GM12878 (cell line): ENCODE results near the gene USP12. TPM values are rescaled to one million over a fixed set of nuclear protein-coding genes. Genes with fewer than 3 reads are reported as not detected.

Experiments used
- ATAC-seq: fragments of 200-7000 bp; cut with Tn5 transposase; 3 replicates; pipeline ENCODE4 v1.9.1; 2020; ENCODE audit warnings: mild to moderate bottlenecking, moderate library complexity
- BruUV-seq: library from RNA; stranded (reverse); fragments of 400-500 nt; replicated peaks from 2 replicates; lab custom pipeline; 2021; lab: Mats Ljungman, UMichigan
- CTCF ChIA-PET: fragments of 300-600 bp; sonication (Branson Sonifier 250); formaldehyde crosslinking; extraction: SDS; loops from one replicate; lab custom pipeline; 2021; ENCODE audit warnings: inconsistent platforms; lab: Yijun Ruan, JAX
- POLR2A ChIA-PET: fragments of 350-600 bp; formaldehyde crosslinking; extraction: SDS; loops from one replicate; lab custom pipeline; 2021; ENCODE audit warnings: inconsistent platforms; lab: Charles Lee
- RAD21 ChIA-PET: fragments of 300-600 bp; sonication (Branson Sonifier 250); formaldehyde crosslinking; loops from one replicate; lab custom pipeline; 2023; ENCODE audit warnings: antibody characterized with exemption; ENCODE audit not compliant: unreplicated experiment; lab: Charles Lee
- SMC1A ChIA-PET: fragments of 300-600 bp; sonication (Branson Sonifier 250); formaldehyde crosslinking; loops from one replicate; lab custom pipeline; 2023; ENCODE audit not compliant: unreplicated experiment, uncharacterized antibody; lab: Charles Lee
- DNase-seq: peaks from one replicate; pipeline ENCODE4 v3.0.0-alpha.2; 2011; ENCODE audit warnings: low read depth, low spot score
- FAIRE-seq: peaks from 3 replicates; lab custom pipeline; 2011; peaks lifted over from hg19 to GRCh38; lab: Jason Lieb, UNC
- H2AFZ ChIP-seq: 2 replicates; pipeline ENCODE4 v1.6.0; 2011; ENCODE audit warnings: low read depth, low read length, control low read depth; ENCODE audit not compliant: control insufficient read depth
- H3K27ac ChIP-seq: 2 replicates; pipeline ENCODE4 v1.5.1; 2011; ENCODE audit warnings: control low read depth; ENCODE audit not compliant: control insufficient read depth, insufficient read depth
- H3K27me3 ChIP-seq, 2 experiments: replicated peaks in 1 of 2; 2 replicates each; pipeline versions ENCODE4 v1.6.0 to v1.6.1; 2011; ENCODE audit warnings: low read length in 1 of 2; ENCODE audit not compliant: control insufficient read depth in 2 of 2, insufficient read depth in 2 of 2
- H3K36me3 ChIP-seq, 2 experiments: 2 replicates each; pipeline ENCODE4 v1.5.1; 2011; ENCODE audit warnings: low read length in 1 of 2; ENCODE audit not compliant: control insufficient read depth in 2 of 2, insufficient read depth in 2 of 2
- H3K4me1 ChIP-seq: 2 replicates; pipeline ENCODE4 v1.6.1; 2011; ENCODE audit warnings: mild to moderate bottlenecking, low read length, moderate library complexity, mixed read lengths; ENCODE audit not compliant: control insufficient read depth, insufficient read depth
- H3K4me2 ChIP-seq: 2 replicates; pipeline ENCODE4 v1.6.0; 2011; ENCODE audit warnings: control low read depth; ENCODE audit not compliant: control insufficient read depth, insufficient read depth
- H3K4me3 ChIP-seq: fragments of 200-600 bp; sonication (generic); 2 replicates; pipeline ENCODE4 v1.5.1; 2016
- H3K79me2 ChIP-seq: 2 replicates; pipeline ENCODE4 v1.6.0; 2011; ENCODE audit warnings: low read length; ENCODE audit not compliant: control insufficient read depth, insufficient read depth
- H3K9ac ChIP-seq: 2 replicates; pipeline ENCODE4 v1.8.0; 2011; ENCODE audit warnings: low read length, control low read depth, mixed read lengths; ENCODE audit not compliant: control insufficient read depth, insufficient read depth
- H3K9me3 ChIP-seq: replicated peaks from 3 replicates; pipeline ENCODE4 v1.5.1; 2011; ENCODE audit warnings: mild to moderate bottlenecking, low read length; ENCODE audit not compliant: control insufficient read depth, insufficient read depth
- H4K20me1 ChIP-seq: 2 replicates; pipeline ENCODE4 v1.6.0; 2011; ENCODE audit not compliant: control insufficient read depth, insufficient read depth
- FOXM1 ChIP-seq: IDR thresholded peaks from 2 replicates; pipeline ENCODE4 v1.6.1; 2012; ENCODE audit warnings: low read depth, mild to moderate bottlenecking, inconsistent platforms, low read length, moderate library complexity
- NRF1 ChIP-seq: conservative IDR thresholded peaks from 2 replicates; pipeline ENCODE4 v1.6.1; 2011; ENCODE audit warnings: mild to moderate bottlenecking, low read depth, low read length, improper control_type of control experiment
- RAD21 ChIP-seq: IDR thresholded peaks from 2 replicates; pipeline ENCODE4 v1.6.1; 2011; ENCODE audit warnings: mild to moderate bottlenecking, low read depth, low read length, moderate library complexity; ENCODE audit not compliant: insufficient read depth
- RELA ChIP-seq: fragments of 450-650 bp; IDR thresholded peaks from 2 replicates; pipeline ENCODE4 v1.8.0; 2014; ENCODE audit warnings: borderline replicate concordance; ENCODE audit not compliant: partially characterized antibody
- SMAD1 ChIP-seq: fragments of 450-650 bp; IDR thresholded peaks from 2 replicates; pipeline ENCODE4 v1.6.1; 2018; ENCODE audit warnings: mild to moderate bottlenecking, low read depth; ENCODE audit not compliant: partially characterized antibody
- SMC3 ChIP-seq: IDR thresholded peaks from 2 replicates; pipeline ENCODE4 v1.6.1; 2011; ENCODE audit warnings: low read length, improper control_type of control experiment, borderline replicate concordance
- SP1 ChIP-seq: IDR thresholded peaks from one replicate; pipeline ENCODE4 v1.6.1; 2011; ENCODE audit warnings: low read depth, low read length
- TCF3 ChIP-seq: IDR thresholded peaks from 2 replicates; pipeline ENCODE4 v1.6.1; 2012; ENCODE audit warnings: low read depth, mild to moderate bottlenecking, low read length, borderline replicate concordance; ENCODE audit not compliant: insufficient read depth
- YY1 ChIP-seq: IDR thresholded peaks from 2 replicates; pipeline ENCODE4 v1.6.1; 2011; ENCODE audit warnings: low read depth, mild to moderate bottlenecking, low read length
- ZNF207 ChIP-seq: fragments of 450-650 bp; IDR thresholded peaks from 2 replicates; pipeline ENCODE4 v1.6.1; 2014; ENCODE audit warnings: antibody characterized with exemption, mild to moderate bottlenecking, borderline replicate concordance
- ZNF24 ChIP-seq: fragments of 450-650 bp; IDR thresholded peaks from 2 replicates; pipeline ENCODE4 v1.6.1; 2017; ENCODE audit warnings: antibody characterized with exemption, mild to moderate bottlenecking
- WGBS: methylation state at CpG from one replicate; pipeline ENCODE4 v1.1.6; 2016; ENCODE audit warnings: low lambda C conversion rate; ENCODE audit not compliant: insufficient replicate concordance, insufficient coverage; ENCODE audit errors: missing lambda C conversion rate; 5-methylcytosine and 5-hydroxymethylcytosine counted together
- in situ Hi-C: fragments of 300-500 bp; cut with MboI; formaldehyde crosslinking; loops from 9 replicates; pipeline ENCODE4 v1.14.3; 2018; ENCODE audit warnings: mixed read lengths
- intact Hi-C: fragments of 100-400 bp; cut with micrococcal nuclease; formaldehyde crosslinking; loops from one replicate; pipeline ENCODE4 v1.14.2; 2022; ENCODE audit not compliant: unreplicated experiment
- polyA plus RNA-seq, 11 experiments: library from polyadenylated mRNA; depleted of rRNA in 4 of 11; unstranded in 6 of 11; stranded (reverse) in 5 of 11; fragments of >200 nt; fragmentation: Nextera tagmentation in 4 of 11; fragmentation: Illumina TruSeq in 1 of 11; extraction: Ambion mirVana in 4 of 11; extraction: Trizol in 1 of 11; gene quantifications; 1 replicate in 1 of 11; 2 replicates in 10 of 11; pipeline versions ENCODE4 v1.2.1 to v1.2.3, GENCODE V29; 2011 to 2016; ENCODE audit warnings: inconsistent platforms in 2 of 11, missing spikeins in 2 of 11, low read depth in 1 of 11
- total RNA-seq, 4 experiments: library from RNA; depleted of rRNA in 3 of 4; stranded (reverse); fragments of >200 nt in 3 of 4; fragmentation: Illumina TruSeq in 1 of 4; extraction: Trizol in 1 of 4; gene quantifications; 2 replicates each; pipeline versions ENCODE4 v1.2.1 to v1.2.3, GENCODE V29; 2013 to 2021
- TF ChIP-seq, protein P1 (sequence below): fragments of 450-650 bp; IDR thresholded peaks from 2 replicates; pipeline ENCODE4 v1.6.1; 2014; ENCODE audit warnings: mild to moderate bottlenecking
- TF ChIP-seq, protein P2 (sequence below): fragments of 450-650 bp; IDR thresholded peaks from 2 replicates; pipeline ENCODE4 v1.6.1; 2017; ENCODE audit warnings: low read depth, mild to moderate bottlenecking, moderate library complexity

Gene USP12
- total and polyA plus RNA-seq, 10 of the 15 experiments (the other 5 are each of a cell fraction or from before 2014, with no cell fraction given), result 3.5 to 32.2 (median 24.6) TPM

DNA sequence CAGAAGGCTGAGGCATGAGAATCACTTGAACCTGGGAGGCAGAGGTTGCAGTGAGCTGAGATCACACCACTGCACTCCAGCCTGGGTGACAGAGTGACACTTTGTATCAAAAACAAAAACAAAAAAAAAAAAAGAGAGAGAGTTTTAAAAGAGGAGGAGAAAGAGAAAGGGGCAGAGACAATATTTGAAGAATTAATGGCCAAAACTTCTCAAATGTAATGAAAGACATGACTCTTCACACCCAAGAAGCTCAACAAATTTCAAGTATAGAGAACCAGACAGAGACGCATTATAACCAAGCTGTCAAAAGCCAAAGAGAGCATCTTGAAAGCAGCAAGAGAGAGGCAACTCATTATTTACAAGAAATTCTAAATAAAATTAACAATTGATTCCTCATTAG lies 36.9 kb upstream of the USP12 start:
- Histone ChIP-seq H3K27me3 (no peaks in the 10 kb centered on the region), H3K79me2 (no peaks in the 10 kb centered on the region), H3K4me1 (no peaks in the 10 kb centered on the region), H2AFZ (no peak overlapping the region), H3K36me3 (no peaks in the 10 kb centered on the region), H3K9me3 (no peaks in the 10 kb centered on the region; the same call in 2 of the 3 replicates), H3K27ac (no peak overlapping the region), H4K20me1 (no peaks in the 10 kb centered on the region), H3K4me2 (no peak overlapping the region), H3K4me3 (no peak overlapping the region), H3K9ac (no peak overlapping the region)
- SMC1A ChIA-PET, result interaction anchor here (0.6 kb wide), 1 partner anchor 10 kb away, joined by 3 read pairs; no protein-coding TSS in a partner anchor
- in situ Hi-C loops (no loop called here), intact Hi-C loops (no loop called here)
- no peak for FAIRE-seq
- ATAC-seq, result no peak
- RAD21 ChIA-PET, result interaction anchor here (0.6 to 0.7 kb wide), 2 partner anchors 76 to 168 kb away, joined by 3 read pairs; no protein-coding TSS in a partner anchor
- no TSS peak for BruUV-seq
- CTCF ChIA-PET, result interaction anchor here (0.9 to 3.2 kb wide), 2 partner anchors 127 to 223 kb away, joined by 3 to 15 read pairs; no protein-coding TSS in a partner anchor
- WGBS, result 100% methylated on average over 1 of the region's 1 CpG
- TF ChIP-seq ZNF24, result no peak
- TF ChIP-seq SMAD1, result no peak
- no peak for TF ChIP-seq FOXM1
- TF ChIP-seq RELA, result no peak
- no peak for TF ChIP-seq ZNF207
- DNase-seq, result no peak
- POLR2A ChIA-PET, result no interaction called here

DNA sequence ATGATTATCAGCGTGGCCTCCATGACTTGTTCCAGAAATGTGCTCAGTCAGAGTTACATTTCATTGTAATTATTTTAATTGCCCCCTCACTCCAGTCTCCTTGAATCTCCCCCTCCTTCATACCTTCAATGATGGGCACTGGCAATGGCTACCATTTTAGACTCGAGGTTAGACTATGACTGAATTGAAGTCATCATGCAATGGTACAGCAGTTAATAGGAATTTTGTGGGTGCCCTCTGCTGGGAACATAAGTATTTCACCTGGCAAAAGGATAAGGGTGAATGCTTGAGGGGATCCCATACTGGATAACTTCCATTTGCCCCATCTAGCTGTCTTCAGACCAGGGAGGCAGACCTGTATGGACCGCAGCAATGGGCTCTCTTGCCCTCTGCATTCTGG lies 32.2 kb upstream of the USP12 start:
- FAIRE-seq (no peak), ATAC-seq (no peak; the same call in 2 of the 3 replicates), DNase-seq (no peak)
- H3K27me3 ChIP-seq, result no peaks in the 10 kb centered on the region
- no peaks in the 10 kb centered on the region for H4K20me1 ChIP-seq
- H3K36me3 ChIP-seq, result no peaks in the 10 kb centered on the region
- ChIA-PET SMC1A (interaction anchor here (1.9 kb wide), 1 partner anchor 218 kb away, joined by 17 read pairs; no protein-coding TSS in a partner anchor), CTCF (interaction anchor here (1.0 to 1.5 kb wide), 4 partner anchors 219 to 257 kb away, joined by 4 to 6 read pairs (median 4); no protein-coding TSS in a partner anchor), POLR2A (no interaction called here), RAD21 (interaction anchor here (1.5 to 1.8 kb wide), 2 partner anchors 33 to 158 kb away, joined by 3 read pairs; no protein-coding TSS in a partner anchor)
- H3K79me2 ChIP-seq, result no peaks in the 10 kb centered on the region
- no peak overlapping the region for H3K27ac ChIP-seq
- intact Hi-C loops, result no loop called here
- in situ Hi-C loops, result no loop called here
- no peak overlapping the region for H3K9ac ChIP-seq
- no TSS peak for BruUV-seq
- 47% methylated on average over 3 of the region's 3 CpGs for WGBS
- H3K9me3 ChIP-seq, result no peaks in the 10 kb centered on the region
- no peaks in the 10 kb centered on the region for H3K4me1 ChIP-seq
- H2AFZ ChIP-seq, result no peak overlapping the region
- H3K4me2 ChIP-seq, result no peak overlapping the region
- H3K4me3 ChIP-seq, result no peak overlapping the region
- TF ChIP-seq RAD21, result peak; percentile 35
- TF ChIP-seq NRF1, result no peak
- TF ChIP-seq ZNF24, result no peak
- TF ChIP-seq, protein P1, sequence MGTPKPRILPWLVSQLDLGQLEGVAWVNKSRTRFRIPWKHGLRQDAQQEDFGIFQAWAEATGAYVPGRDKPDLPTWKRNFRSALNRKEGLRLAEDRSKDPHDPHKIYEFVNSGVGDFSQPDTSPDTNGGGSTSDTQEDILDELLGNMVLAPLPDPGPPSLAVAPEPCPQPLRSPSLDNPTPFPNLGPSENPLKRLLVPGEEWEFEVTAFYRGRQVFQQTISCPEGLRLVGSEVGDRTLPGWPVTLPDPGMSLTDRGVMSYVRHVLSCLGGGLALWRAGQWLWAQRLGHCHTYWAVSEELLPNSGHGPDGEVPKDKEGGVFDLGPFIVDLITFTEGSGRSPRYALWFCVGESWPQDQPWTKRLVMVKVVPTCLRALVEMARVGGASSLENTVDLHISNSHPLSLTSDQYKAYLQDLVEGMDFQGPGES, result no peak
- TF ChIP-seq TCF3, result no peak
- TF ChIP-seq SP1, result no peak
- TF ChIP-seq SMC3, result peak; percentile 44; the same call in 1 of the 2 replicates
- TF ChIP-seq, protein P2, sequence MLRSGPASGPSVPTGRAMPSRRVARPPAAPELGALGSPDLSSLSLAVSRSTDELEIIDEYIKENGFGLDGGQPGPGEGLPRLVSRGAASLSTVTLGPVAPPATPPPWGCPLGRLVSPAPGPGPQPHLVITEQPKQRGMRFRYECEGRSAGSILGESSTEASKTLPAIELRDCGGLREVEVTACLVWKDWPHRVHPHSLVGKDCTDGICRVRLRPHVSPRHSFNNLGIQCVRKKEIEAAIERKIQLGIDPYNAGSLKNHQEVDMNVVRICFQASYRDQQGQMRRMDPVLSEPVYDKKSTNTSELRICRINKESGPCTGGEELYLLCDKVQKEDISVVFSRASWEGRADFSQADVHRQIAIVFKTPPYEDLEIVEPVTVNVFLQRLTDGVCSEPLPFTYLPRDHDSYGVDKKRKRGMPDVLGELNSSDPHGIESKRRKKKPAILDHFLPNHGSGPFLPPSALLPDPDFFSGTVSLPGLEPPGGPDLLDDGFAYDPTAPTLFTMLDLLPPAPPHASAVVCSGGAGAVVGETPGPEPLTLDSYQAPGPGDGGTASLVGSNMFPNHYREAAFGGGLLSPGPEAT, result no peak
- TF ChIP-seq YY1, result no peak
